Transverse colon (tissue), 4 donors: ENCODE measurements around the gene ABCC1. TPM values are rescaled to one million over a fixed set of nuclear protein-coding genes. Genes with fewer than 3 reads are reported as not detected.

Experiments used
- DNase-seq: peaks from one replicate; pipeline ENCODE4 v3.0.0-alpha.2; 2019
- H3K27ac ChIP-seq, 4 donors: fragments of 200-600 bp; sonication (generic); 2 replicates each; pipeline ENCODE4 v1.5.1; 2016 to 2018; ENCODE audit warnings: inconsistent platforms in 4 of 4
- H3K27me3 ChIP-seq: fragments of 200-600 bp; sonication (generic); 2 replicates; pipeline ENCODE4 v1.5.1; 2017; ENCODE audit warnings: inconsistent platforms
- H3K36me3 ChIP-seq, 4 donors: fragments of 200-600 bp; sonication (generic); 2 replicates each; pipeline ENCODE4 v1.5.1; 2017 to 2019; ENCODE audit warnings: inconsistent platforms in 4 of 4
- H3K4me1 ChIP-seq, 4 donors: fragments of 200-600 bp; sonication (generic); 2 replicates each; pipeline ENCODE4 v1.5.1; 2017 to 2020; ENCODE audit warnings: inconsistent platforms in 4 of 4
- H3K4me3 ChIP-seq, 4 donors: fragments of 200-600 bp; sonication (generic); 1 replicate in 1 of 4; 2 replicates in 3 of 4; pipeline versions ENCODE4 v1.5.1 to v1.6.1; 2017 to 2019; ENCODE audit warnings: inconsistent platforms in 4 of 4
- H3K9me3 ChIP-seq, 2 donors: fragments of 200-600 bp; sonication (generic); 2 replicates each; pipeline ENCODE4 v1.5.1; 2017 to 2019; ENCODE audit warnings: inconsistent platforms in 2 of 2
- CTCF ChIP-seq, 5 experiments: fragments of 200-600 bp in 3 of 5; fragments of 450-650 bp in 2 of 5; sonication (generic) in 3 of 5; IDR thresholded peaks; 1 replicate in 2 of 5; 2 replicates in 3 of 5; pipeline ENCODE4 v1.5.1; 2016 to 2017; ENCODE audit warnings: antibody characterized with exemption in 5 of 5, inconsistent platforms in 3 of 5, mild to moderate bottlenecking in 2 of 5, moderate library complexity in 1 of 5
- EP300 ChIP-seq: sonication (generic); formaldehyde crosslinking; IDR thresholded peaks from one replicate; pipeline ENCODE4 v1.6.1; 2017; ENCODE audit warnings: antibody characterized with exemption, low read depth
- POLR2A ChIP-seq: fragments of 450-650 bp; IDR thresholded peaks from one replicate; pipeline ENCODE4 v1.6.1; 2016; ENCODE audit warnings: antibody characterized with exemption, mild to moderate bottlenecking, moderate library complexity
- POLR2AphosphoS5 ChIP-seq, 3 donors: sonication (generic); formaldehyde crosslinking; IDR thresholded peaks; one replicate each; pipeline ENCODE4 v1.6.1; 2016; ENCODE audit warnings: antibody characterized with exemption in 3 of 3
- WGBS, 2 donors: methylation state at CpG; one replicate each; pipeline ENCODE4 v1.1.5; 2018; ENCODE audit warnings: low coverage in 1 of 2; 5-methylcytosine and 5-hydroxymethylcytosine counted together
- in situ Hi-C, 4 donors: fragments of 200-750 bp; cut with MboI; loops; one replicate each; pipeline versions ENCODE4 v1.15.0 to v1.15.1; 2017; ENCODE audit warnings: low sequenced_read_pairs in 3 of 4, low pct_ligation_motif_present in 1 of 4, low pct_unique_long_range_greater_than_20kb in 1 of 4
- intact Hi-C: fragments of 100-400 bp; cut with DNase I; formaldehyde crosslinking; loops from one replicate; pipeline ENCODE4 v1.15.1; 2023; ENCODE audit warnings: low total_unique reads
- total RNA-seq, 4 donors: library from RNA; depleted of rRNA; stranded (reverse); fragments of >200 nt; gene quantifications; one replicate each; pipeline ENCODE4 v1.1.0, GENCODE V29; 2016

Gene ABCC1
- total RNA-seq, 4 donors from 2014 or later: 17.1 to 67.3 (median 36.9) TPM

GRCh38 chr16:15985144-15985543 lies 35.7 kb downstream of the ABCC1 start:
- H3K9me3 ChIP-seq: peaks cover 0 to 6% of the 10 kb centered on the region in 2 donors
- no peak for DNase-seq
- no peaks in the 10 kb centered on the region for H3K27me3 ChIP-seq
- no peak overlapping the region for H3K27ac ChIP-seq
- TF ChIP-seq POLR2A: no peak
- TF ChIP-seq CTCF (IDR thresholded peaks at IDR 0.05): no peak
- no peak for TF ChIP-seq POLR2AphosphoS5 (IDR thresholded peaks at IDR 0.05)
- TF ChIP-seq EP300: no peak
- intact Hi-C loops: no loop called here
- WGBS, 2 donors: 96 to 100% methylated on average over 2 to 4 of the region's 4 CpGs
- no peak overlapping the region for H3K4me3 ChIP-seq
- H3K4me1 ChIP-seq: peaks cover 0 to 21% (median 12%) of the 10 kb centered on the region in 4 donors
- in situ Hi-C loops: no loop called here
- no peaks in the 10 kb centered on the region for H3K36me3 ChIP-seq

- intact Hi-C loops: no loop called here
- TF ChIP-seq EP300 (no peak), POLR2AphosphoS5 (IDR thresholded peaks at IDR 0.05) (no peak), CTCF (IDR thresholded peaks at IDR 0.05) (no peak), POLR2A (no peak)
- H3K4me1 ChIP-seq: peaks cover 0 to 19% (median 9%) of the 10 kb centered on the region in 4 donors
Measured at GRCh38 chr16:15986261-15986660, 36.8 kb downstream of the ABCC1 start.

GRCh38 chr16:15988268-15989013 lies 39.0 kb downstream of the ABCC1 start:
- no peak for DNase-seq
- Histone ChIP-seq H3K27me3 (no peaks in the 10 kb centered on the region), H3K36me3 (no peaks in the 10 kb centered on the region), H3K4me3 (no peak overlapping the region), H3K27ac (peak overlapping the region; percentile 50 to 70 (median 62)), H3K4me1 (peaks cover 0 to 19% (median 8%) of the 10 kb centered on the region in 4 donors), H3K9me3 (no peaks in the 10 kb centered on the region)
- intact Hi-C loops (no loop called here), in situ Hi-C loops (no loop called here)
- 69 to 82% methylated on average over 3 to 5 of the region's 5 CpGs for WGBS, 2 donors
- TF ChIP-seq POLR2AphosphoS5 (IDR thresholded peaks at IDR 0.05) (no peak), EP300 (no peak), CTCF (IDR thresholded peaks at IDR 0.05) (no peak), POLR2A (no peak)

More at GRCh38 chr16:15986261-15986660, 36.8 kb downstream of the ABCC1 start:
- Histone ChIP-seq H3K9me3 (peaks cover 0 to 2% of the 10 kb centered on the region in 2 donors), H3K4me3 (no peak overlapping the region), H3K27ac (no peak overlapping the region), H3K36me3 (no peaks in the 10 kb centered on the region), H3K27me3 (no peaks in the 10 kb centered on the region)
- no peak for DNase-seq
- 98 to 100% methylated on average over 1 to 9 of the region's 9 CpGs for WGBS, 2 donors
- in situ Hi-C loops: no loop called here

- DNase-seq: no peak
- TF ChIP-seq POLR2AphosphoS5 (IDR thresholded peaks at IDR 0.05) (no peak), EP300 (no peak)
- peaks cover 0 to 33% (median 15%) of the 10 kb centered on the region in 4 donors for H3K4me1 ChIP-seq
- 95 to 100% methylated on average over 3 to 14 of the region's 14 CpGs for WGBS, 2 donors
- in situ Hi-C loops (no loop called here), intact Hi-C loops (no loop called here)
- no peak overlapping the region for H3K4me3 ChIP-seq
- H3K27me3 ChIP-seq: no peaks in the 10 kb centered on the region
- no peaks in the 10 kb centered on the region for H3K9me3 ChIP-seq
- H3K27ac ChIP-seq: peak overlapping the region in 3 of 4 donors; percentile 62 to 70 (median 62)
- no peaks in the 10 kb centered on the region for H3K36me3 ChIP-seq
Measured at GRCh38 chr16:15990902-15991301, 41.5 kb downstream of the ABCC1 start.
